GM11168 (cell line): ENCODE measurements around the gene GPR35.

Source experiments
- in situ Hi-C: fragments of 300-500 bp; cut with MboI; formaldehyde crosslinking; loops from one replicate; pipeline ENCODE4 v1.12.0; 2022; ENCODE audit warnings: low sequenced_read_pairs; ENCODE audit not compliant: unreplicated experiment

Gene GPR35

DNA sequence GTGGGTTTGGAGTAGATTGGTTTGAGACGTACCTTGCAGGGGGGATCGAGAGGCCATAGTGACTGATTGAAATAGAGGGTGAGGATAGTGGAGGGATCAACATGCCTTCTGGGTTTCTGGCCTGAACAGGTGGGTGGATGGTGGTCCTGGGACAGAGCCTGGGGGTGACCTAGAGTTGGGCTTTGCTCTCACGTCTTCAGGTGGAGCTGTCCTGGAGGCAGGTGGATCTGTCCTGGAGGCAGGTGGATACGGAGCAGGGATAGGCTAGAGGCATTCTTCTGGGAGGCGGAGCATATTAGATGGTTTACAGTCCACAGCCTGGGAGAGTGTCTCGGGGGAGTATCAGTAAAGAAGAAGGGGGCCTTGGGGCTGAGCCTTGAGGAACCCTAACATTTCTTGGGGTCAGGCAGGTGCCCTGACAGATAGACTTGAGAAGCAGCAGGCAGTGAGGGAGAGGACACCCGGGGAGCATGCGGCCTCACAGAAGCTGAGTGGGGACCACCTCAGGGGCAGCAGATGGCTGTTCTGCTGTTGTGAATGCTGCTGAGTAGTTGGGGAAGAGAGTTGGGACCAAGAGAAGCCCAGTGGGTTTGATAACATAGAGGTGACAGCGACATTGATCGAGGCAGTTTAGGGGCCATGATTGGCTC lies 37.1 kb upstream of the GPR35 start:
- in situ Hi-C loops = no loop called here

DNA sequence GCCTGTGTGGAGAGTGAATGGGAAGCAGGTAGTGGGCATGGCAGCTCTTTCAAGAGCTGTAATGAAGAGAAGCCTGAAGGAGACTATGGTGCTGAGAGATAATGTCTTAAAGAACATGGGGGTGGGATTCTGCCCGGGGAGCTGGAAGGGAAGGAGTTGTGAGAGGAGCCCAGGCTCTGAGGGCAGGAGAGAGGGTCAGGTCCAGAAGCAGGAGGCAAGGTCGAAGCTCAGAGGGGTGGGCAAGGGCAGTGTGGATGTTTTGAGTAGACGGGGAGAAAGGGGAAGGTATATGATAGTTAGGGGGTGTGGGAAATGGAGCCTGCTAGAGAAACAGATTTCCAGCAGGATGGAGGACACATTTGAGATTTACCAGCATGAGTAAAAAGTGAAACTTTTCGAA lies 36.6 kb upstream of the GPR35 start:
- in situ Hi-C loops = no loop called here

DNA sequence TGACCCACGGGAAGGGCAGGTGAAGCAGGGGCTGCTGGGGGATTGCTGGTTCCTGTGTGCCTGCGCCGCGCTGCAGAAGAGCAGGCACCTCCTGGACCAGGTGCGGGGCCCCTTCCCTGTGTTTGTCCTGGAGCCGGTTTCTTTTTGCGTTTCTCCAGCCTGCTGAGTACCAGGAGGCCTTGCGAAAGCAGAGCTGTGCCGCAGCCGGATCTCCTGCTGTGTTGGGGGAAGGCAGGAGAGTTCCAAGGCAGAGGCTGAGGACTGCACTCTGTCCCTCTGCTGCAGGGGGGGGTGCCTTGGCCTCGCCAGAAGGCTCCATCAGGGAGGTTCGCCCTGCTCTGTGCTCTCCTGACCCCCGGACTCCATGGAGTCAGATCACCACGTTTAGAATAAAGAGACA lies 35.9 kb upstream of the GPR35 start:
- in situ Hi-C loops = no loop called here

DNA sequence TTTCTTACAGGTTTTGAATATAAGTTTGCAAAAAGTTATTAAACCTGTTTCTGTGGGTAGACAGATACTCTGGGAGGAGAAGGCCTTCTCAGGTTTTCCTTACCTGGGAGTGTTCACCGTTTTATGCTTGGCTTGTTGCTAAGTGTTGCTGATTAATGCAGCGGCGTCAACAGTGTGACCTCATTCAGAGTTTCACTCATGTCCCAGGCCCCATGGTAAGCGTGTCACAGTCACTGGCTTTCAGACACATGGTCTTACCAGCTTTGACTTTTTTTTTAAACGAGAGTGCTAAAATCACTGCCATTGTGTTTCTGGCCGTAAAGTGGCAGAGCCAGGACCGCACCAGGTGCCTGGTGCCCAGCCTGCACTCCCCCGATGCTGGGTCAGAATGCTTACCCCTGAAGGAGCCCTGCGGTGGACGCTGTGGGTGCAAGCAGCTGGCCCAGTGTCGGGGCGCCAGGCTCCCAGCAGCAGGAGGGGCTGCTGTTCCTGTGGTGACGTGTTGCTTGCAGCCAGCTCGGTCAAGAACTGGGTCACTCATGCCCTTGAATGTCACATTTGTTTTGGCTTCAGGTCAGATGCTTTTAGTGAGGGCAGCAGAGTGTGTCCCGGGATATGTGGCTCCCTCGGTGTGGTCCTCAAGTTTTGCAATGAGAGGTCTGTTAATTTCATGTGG lies 35.3 kb upstream of the GPR35 start:
- in situ Hi-C loops = no loop called here

DNA sequence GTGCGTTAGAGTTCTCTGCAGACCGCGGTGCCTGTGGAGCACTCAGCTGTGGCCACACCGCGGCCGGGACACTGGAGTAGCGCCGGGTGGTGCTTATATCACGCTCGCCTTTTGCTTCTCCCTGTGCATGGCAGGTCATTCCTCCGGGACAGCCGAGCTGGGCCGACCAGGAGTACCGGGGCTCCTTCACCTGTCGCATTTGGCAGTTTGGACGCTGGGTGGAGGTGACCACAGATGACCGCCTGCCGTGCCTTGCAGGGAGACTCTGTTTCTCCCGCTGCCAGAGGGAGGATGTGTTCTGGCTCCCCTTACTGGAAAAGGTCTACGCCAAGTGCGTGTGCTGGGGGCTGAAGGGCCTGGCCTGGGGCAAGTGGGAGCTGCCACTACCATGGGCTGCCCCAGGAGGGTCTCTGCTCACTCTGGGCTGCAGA lies 34.6 kb upstream of the GPR35 start:
- in situ Hi-C loops = no loop called here

DNA sequence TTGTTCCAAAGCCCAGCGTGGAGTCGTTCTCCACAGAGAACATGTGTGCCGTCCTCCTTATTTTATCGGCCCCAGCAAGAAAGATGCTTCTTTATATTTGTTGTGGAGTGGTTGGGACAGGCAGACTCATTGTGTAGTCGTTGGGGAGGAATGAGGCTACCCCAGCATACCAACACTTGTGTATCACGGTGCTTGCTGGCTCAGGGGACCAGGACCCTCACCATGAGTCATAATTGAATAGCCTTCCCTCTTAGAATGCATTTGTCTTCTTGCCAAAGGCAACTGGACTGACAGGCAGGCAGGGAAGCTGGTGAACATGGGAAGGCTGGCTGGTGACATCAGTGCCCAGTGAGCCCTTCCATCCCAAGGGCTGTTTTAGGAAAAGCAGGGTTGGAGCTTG lies 34.1 kb upstream of the GPR35 start:
- in situ Hi-C loops = no loop called here

DNA sequence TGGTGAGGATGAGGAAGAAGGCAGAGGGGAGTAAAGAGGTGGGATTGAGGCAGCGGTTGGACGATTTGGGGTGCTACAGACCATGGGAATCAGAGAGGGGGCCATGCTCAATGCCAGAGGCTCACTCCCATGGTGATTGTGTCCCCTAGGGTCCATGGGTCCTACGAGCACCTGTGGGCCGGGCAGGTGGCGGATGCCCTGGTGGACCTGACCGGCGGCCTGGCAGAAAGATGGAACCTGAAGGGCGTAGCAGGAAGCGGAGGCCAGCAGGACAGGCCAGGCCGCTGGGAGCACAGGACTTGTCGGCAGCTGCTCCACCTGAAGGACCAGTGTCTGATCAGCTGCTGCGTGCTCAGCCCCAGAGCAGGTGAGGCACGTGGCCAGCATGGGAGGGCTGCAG lies 33.5 kb upstream of the GPR35 start:
- in situ Hi-C loops = no loop called here

DNA sequence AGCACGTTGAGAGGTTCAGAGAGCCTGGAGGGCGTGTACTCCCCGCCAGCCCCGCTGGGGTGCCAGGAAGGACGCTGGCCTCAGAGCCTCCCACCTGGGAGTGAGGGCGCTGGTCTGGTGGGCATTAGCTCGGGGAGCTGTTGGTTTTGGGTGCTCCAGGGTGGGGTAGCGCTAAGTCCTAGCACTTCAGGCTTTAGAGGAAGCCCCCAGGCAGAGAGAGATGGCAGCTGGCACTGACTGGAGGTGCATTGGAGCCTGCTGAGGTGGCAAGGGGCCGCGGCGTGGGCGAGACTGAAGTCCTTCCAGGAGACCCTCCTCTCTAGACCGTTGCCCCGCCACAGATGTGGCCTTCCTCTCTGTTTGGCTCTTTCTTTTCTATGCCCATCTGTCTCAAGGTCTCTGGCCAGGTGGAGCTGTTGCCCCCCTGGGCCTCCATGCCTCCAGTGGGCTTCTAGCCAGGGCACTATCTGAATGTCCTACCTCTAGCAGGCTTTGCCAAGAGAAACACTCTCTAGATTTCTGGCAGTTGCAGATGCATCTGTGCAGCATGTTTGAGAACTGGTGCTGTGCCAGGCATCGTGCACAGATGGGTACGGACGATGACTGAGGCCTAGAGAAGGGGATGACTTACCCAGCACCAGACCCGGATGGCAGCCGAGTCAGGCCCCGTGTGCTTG lies 32.1 kb upstream of the GPR35 start:
- in situ Hi-C loops = no loop called here

DNA sequence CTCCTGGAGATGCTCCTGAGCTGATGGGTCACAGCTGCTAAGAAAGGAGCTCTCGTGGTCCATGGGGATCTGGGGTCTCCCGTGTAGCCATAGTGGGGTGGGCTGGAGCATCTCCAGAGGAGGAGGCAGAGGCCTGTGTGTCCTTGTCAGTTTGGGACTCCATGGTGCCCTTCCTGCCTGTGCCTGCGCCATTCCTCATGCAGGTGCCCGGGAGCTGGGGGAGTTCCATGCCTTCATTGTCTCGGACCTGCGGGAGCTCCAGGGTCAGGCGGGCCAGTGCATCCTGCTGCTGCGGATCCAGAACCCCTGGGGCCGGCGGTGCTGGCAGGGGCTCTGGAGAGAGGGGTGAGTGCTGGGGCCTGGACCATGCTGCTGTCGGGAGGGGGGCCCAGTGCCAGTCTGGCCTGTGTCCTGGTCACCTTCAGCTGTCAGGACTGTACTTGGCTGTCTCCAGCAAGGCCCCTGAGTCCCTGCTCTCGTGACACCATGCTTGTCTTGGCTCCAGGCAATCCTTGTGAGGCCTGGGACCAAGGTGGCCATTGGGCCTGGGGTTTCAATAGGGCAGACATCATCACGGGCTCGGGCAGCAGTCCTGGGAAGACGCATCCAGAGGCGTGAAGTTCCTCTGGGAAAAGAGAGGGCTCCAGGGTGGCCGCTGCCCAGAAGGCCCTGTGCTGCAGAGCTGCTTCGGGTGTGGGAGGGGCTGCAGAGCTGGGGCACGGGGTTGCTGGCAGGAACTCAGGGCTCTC lies 31.4 kb upstream of the GPR35 start:
- in situ Hi-C loops = no loop called here

DNA sequence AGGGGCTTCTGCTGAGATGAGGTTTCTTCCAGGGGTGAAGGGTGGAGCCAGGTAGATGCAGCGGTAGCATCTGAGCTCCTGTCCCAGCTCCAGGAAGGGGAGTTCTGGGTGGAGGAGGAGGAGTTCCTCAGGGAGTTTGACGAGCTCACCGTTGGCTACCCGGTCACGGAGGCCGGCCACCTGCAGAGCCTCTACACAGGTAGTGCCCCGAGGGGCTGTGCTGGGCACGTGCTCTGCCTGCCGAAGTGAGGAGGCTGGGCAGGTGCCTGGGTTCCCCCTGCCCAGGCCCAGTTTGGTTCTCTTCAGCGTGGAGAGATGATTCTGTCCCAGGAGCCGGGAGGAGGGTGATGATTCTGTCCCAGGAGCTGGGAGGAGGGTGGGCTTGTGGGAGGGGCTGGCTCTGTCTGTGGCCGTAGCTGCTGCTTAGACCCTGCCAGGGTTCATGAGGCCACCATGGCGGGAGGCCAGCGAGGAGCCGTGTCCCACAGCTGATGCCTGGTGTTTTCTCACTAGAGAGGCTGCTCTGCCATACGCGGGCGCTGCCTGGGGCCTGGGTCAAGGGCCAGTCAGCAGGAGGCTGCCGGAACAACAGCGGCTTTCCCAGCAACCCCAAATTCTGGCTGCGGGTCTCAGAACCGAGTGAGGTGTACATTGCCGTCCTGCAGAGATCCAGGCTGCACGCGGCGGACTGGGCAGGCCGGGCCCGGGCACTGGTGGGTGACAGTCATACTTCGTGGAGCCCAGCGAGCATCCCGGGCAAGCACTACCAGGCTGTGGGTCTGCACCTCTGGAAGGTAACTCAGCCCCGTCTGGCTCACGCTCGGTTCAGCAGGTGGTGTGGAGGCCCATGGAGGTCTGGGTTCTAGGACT lies 30.5 kb upstream of the GPR35 start:
- in situ Hi-C loops = no loop called here

DNA sequence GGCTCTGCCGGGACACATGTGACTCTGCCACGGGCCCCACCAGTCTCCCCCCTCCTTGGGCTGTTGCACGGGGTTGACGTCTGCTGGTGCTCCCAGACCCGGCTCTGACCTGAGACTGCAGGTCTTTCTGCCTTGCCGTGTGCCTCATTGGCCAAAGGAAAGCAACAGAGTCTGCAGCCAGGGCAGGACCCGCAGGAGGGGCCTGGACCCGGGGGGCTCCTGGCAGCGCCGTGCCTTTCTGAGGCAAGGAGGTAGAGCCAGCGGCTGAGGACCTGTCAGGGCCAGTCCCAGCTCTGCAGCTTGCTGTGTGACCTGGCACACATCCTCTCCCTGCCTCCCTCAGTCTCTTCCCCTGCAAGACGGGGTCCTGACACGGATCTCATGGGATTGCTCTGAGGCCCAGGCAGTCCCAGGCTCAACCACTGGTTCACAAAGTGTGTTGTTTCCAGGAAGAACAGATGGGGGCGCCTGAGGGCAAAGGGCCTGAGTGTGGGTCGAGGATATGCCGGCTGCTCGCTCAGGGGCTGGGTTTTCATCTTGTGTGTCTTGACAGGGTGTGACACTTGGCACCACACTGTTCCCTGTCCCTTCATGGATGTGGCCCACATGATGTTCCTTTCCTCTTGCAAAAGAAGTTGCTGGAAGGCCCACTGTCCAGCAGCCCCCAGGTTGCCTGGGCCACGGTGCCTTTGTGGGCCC lies 29.8 kb upstream of the GPR35 start:
- in situ Hi-C loops = no loop called here

DNA sequence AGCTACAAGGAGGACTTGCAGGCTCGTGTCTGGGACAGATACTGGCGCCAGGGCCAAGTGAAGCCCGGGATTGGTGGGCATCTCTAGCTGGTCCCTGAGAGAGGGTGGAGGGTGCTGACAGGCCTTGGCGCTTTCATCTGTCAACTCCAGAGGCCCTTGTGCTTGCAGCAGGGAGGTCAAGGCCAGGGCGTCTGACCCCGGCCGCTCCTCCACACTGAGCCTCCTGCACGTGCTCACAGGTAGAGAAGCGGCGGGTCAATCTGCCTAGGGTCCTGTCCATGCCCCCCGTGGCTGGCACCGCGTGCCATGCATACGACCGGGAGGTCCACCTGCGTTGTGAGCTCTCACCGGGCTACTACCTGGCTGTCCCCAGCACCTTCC lies 29.2 kb upstream of the GPR35 start:
- in situ Hi-C loops = no loop called here

DNA sequence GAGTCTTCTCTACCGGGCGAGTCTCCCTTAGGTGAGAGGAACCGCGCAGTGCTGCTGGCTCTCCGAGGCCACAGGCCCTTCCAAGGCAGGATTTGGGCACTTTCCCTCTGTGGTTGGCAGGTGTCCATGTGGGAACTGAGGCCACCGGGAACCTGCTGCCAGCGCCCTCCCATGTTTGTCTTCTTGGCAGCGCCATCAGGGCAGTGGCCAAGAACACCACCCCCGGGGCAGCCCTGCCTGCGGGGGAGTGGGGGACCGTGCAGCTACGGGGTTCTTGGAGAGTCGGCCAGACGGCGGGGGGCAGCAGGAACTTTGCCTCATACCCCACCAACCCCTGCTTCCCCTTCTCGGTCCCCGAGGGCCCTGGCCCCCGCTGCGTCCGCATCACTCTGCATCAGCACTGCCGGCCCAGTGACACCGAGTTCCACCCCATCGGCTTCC lies 28.8 kb upstream of the GPR35 start:
- in situ Hi-C loops = no loop called here

DNA sequence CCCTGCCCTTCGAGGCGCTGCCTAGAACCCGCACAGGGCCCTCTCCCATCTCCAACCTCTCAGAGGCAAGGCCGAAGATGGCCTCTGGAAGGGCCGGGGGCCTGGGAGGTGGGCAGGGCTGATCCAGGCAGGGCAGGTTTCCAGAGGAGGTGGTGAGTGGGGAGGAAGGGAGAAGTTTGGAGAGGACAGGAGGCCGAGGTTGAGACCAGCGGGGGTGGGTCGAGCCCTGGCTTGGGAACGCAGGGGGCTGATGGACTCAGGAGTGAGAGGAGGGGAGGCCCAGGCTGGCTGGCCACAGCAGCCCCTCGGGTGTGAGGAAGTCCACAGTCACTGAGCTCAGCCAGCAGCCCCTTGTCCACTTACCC lies 28.2 kb upstream of the GPR35 start:
- in situ Hi-C loops = no loop called here

DNA sequence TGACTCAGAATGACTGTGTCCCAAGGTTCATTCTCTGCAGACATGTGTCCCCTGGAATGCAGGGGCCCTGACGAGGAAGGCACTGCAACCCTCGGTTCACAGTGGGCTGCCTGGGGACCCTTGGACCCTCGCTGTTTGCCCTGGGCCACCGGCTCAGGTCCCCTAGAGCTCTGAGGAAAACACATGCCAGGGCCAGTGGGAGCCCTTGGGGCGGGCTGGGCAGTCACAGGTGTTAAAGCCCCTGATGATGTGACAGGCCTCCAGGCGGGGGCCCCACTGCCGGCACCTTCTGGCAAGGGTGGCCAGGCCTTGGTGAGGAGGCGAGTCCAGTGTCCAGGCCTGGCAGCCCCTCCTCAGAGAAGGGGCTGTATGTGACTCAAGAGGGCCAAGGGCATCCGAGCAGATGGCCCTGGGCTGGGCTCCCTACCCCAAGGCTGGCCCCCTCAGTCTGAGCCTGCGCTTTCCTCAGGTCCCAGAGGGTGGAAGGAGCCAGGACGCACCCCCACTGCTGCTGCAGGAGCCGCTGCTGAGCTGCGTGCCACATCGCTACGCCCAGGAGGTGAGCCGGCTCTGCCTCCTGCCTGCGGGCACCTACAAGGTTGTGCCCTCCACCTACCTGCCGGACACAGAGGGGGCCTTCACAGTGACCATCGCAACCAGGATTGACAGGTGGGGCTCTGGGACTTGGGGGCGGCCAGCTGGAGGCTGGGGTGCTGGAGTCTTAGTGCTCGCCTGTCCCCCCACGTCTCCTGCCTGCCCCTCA lies 27.7 kb upstream of the GPR35 start:
- in situ Hi-C loops = no loop called here

DNA sequence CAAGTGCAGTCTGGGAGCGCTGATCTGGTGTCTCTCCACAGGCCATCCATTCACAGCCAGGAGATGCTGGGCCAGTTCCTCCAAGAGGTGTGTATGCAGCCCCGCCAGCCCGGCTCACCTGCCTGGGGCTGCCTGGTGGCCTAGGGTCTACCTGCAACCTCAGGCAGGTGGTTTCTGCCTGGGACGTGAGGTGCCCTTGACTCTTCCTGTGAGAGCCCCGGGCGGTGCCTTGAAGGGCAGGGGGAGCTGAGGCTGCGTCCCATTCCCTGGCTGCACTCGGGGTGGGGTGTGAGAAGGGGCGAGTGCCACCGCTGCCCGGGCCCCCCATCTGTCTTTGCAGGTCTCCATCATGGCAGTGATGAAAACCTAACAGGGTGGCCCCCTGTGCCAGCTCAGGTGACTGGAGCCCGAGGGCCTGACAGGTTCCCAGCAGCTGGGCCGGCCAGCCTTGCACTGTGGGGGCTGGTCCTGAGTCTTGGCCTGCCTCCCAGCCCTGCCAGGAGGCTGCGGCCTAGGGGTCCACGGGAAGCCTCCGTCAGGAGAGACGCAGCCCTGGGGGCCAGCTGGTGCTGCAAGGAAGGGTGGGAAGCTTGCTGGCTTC lies 26.9 kb upstream of the GPR35 start:
- in situ Hi-C loops = no loop called here

DNA sequence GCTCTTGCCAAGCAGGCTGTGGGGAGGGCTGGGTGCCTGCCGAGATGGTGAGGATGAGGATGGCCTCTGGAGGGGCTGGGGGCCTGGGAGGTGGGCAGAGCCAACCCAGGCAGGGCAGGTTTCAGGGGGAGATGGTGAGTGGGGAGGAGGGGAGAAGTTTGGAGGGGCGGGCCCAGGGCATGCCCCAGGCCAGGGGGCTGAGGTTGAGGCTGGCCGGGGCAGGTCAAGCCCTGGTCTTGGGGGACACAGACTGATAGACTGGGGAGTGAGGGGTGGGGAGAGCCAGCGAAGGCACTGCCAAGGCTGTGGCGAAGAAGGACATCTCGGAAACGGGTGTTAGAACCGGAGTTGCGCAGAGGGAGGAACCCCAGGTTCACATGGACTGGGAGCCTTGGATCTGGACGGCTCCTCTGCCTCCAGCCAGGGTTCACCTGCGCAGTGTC lies 26.1 kb upstream of the GPR35 start:
- in situ Hi-C loops = no loop called here

DNA sequence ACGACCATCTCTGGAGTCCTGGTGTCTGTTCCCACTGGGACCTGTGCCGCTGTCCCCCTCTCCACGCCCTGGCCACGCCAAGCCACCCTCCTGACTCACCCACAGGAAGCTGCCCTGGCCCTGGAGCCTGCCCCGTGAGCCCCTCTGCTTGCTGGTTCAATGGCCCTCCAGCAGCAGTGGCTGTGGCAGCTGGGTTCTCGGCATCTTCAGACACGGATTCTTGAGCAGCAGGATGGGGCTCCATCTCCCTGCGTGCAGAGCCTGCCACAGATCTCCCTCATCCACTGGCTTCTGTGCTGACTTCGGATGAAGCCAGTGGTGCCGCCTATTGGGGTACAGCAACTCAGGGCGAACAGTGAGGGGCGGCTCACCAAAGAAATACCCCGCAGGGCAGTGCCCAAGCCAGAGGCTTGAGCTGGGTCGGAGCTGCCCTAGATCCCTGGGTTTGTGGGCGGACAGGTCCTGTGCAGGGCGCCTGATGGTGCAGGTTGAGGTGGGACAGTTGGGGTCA lies 24.8 kb upstream of the GPR35 start:
- in situ Hi-C loops = no loop called here
